K562 (cell line): ENCODE measurements around the gene DGCR2. TPM values are rescaled to one million over a fixed set of nuclear protein-coding genes. Genes with fewer than 3 reads are reported as not detected.

ENCODE experiments used
- ATAC-seq: fragments of 200-7000 bp; cut with Tn5 transposase; 3 replicates; pipeline ENCODE4 v1.9.1; 2020; ENCODE audit warnings: moderate library complexity
- BruUV-seq: library from RNA; stranded (reverse); fragments of 400-500 nt; replicated peaks from 2 replicates; lab custom pipeline; 2021; lab: Mats Ljungman, UMichigan
- CTCF ChIA-PET: fragments of 300-600 bp; formaldehyde crosslinking; extraction: SDS; loops from one replicate; lab custom pipeline; 2021; ENCODE audit warnings: low intra/inter-chr PET ratio; lab: Yijun Ruan, JAX
- POLR2A ChIA-PET: fragments of 300-600, 350-650 bp; sonication (Branson Sonifier 250); formaldehyde crosslinking; extraction: SDS; loops from one replicate; lab custom pipeline; 2021; ENCODE audit warnings: antibody characterized with exemption, inconsistent platforms; lab: Yijun Ruan, JAX
- DNase-seq, 4 experiments: peaks; one replicate each; pipeline versions ENCODE4 v3.0.0 to v3.0.0-alpha.2; 2011 to 2018; ENCODE audit warnings: low spot score in 3 of 4, mixed read lengths in 3 of 4; ENCODE audit errors: extremely low read depth in 1 of 4
- FAIRE-seq: peaks from 2 replicates; lab custom pipeline; 2011; peaks lifted over from hg19 to GRCh38; lab: Jason Lieb, UNC
- H2AFZ ChIP-seq: 2 replicates; pipeline ENCODE4 v1.6.0; 2011; ENCODE audit warnings: low read depth, low read length, control low read depth, inconsistent platforms
- H3K27ac ChIP-seq: fragments of 200-600 bp; 3 replicates; pipeline ENCODE4 v1.8.0; 2011; ENCODE audit warnings: low read depth, mild to moderate bottlenecking, control low read depth, inconsistent platforms, low read length, moderate library complexity, mixed read lengths; ENCODE audit errors: extremely low read depth
- H3K27me3 ChIP-seq, 2 experiments: fragments of 300-600 bp in 1 of 2; 2 replicates in 1 of 2; 3 replicates in 1 of 2; pipeline versions ENCODE4 v1.6.0 to v1.8.0; 2011; ENCODE audit warnings: inconsistent platforms in 2 of 2, low read length in 2 of 2, mild to moderate bottlenecking in 1 of 2, mixed read lengths in 1 of 2, moderate library complexity in 1 of 2; ENCODE audit not compliant: control insufficient read depth in 2 of 2, insufficient read depth in 2 of 2
- H3K36me3 ChIP-seq: fragments of 300-600 bp; 3 replicates; pipeline ENCODE4 v1.8.0; 2011; ENCODE audit warnings: mild to moderate bottlenecking, low read length, inconsistent platforms; ENCODE audit not compliant: control insufficient read depth, insufficient read depth
- H3K4me1 ChIP-seq, 2 experiments: fragments of 200-600 bp in 1 of 2; replicated peaks in 1 of 2; 2 replicates in 1 of 2; 3 replicates in 1 of 2; pipeline versions ENCODE4 v1.5.1 to v1.8.0; 2011; ENCODE audit warnings: inconsistent platforms in 2 of 2, low read length in 2 of 2, mild to moderate bottlenecking in 1 of 2, mixed read lengths in 1 of 2, moderate library complexity in 1 of 2; ENCODE audit not compliant: control insufficient read depth in 2 of 2, insufficient read depth in 2 of 2
- H3K4me2 ChIP-seq: 2 replicates; pipeline ENCODE4 v1.6.1; 2011; ENCODE audit warnings: low read length, control low read depth, inconsistent platforms, mixed read lengths; ENCODE audit not compliant: insufficient read depth
- H3K4me3 ChIP-seq: fragments of 200-600 bp; sonication (generic), shearing (Covaris generic); 2 replicates; pipeline ENCODE4 v1.5.1; 2016; ENCODE audit warnings: control low read depth, inconsistent platforms
- H3K79me2 ChIP-seq: fragments of 200-600 bp; 3 replicates; pipeline ENCODE4 v1.8.0; 2011; ENCODE audit warnings: low read length, inconsistent platforms; ENCODE audit not compliant: control insufficient read depth, insufficient read depth
- H3K9ac ChIP-seq, 2 experiments: 2 replicates each; pipeline versions ENCODE4 v1.6.0 to v1.6.1; 2011; ENCODE audit warnings: low read depth in 2 of 2, low read length in 2 of 2, control low read depth in 1 of 2, inconsistent platforms in 1 of 2, mild to moderate bottlenecking in 1 of 2, mixed read lengths in 1 of 2; ENCODE audit not compliant: insufficient read depth in 1 of 2
- H3K9me1 ChIP-seq: one replicate; pipeline ENCODE4 v1.6.0; 2011; ENCODE audit warnings: inconsistent platforms, mild to moderate bottlenecking, low read length, moderate library complexity; ENCODE audit not compliant: control insufficient read depth, insufficient read depth
- H3K9me3 ChIP-seq: replicated peaks from 2 replicates; pipeline ENCODE4 v1.5.1; 2011; ENCODE audit warnings: low read depth, low read length, inconsistent platforms; ENCODE audit not compliant: control insufficient read depth, insufficient read depth
- H4K20me1 ChIP-seq: replicated peaks from 2 replicates; pipeline ENCODE4 v1.6.1; 2011; ENCODE audit warnings: low read length, inconsistent platforms, mixed read lengths; ENCODE audit not compliant: control insufficient read depth, insufficient read depth
- CHD1 ChIP-seq: fragments of 200-600 bp; sonication (generic); IDR thresholded peaks from one replicate; pipeline ENCODE4 v1.6.1; 2012; ENCODE audit warnings: mild to moderate bottlenecking, moderate library complexity, low read length, inconsistent platforms
- JUN ChIP-seq, 2 experiments: sonication (generic) in 1 of 2; formaldehyde crosslinking in 1 of 2; IDR thresholded peaks; 2 replicates each; pipeline versions ENCODE4 v1.6.1 to v1.8.0; 2012 to 2022; ENCODE audit warnings: borderline replicate concordance in 2 of 2, mild to moderate bottlenecking in 2 of 2, improper control_type of control experiment in 1 of 2, low read depth in 1 of 2, low read length in 1 of 2, missing genetic modification reagents in 1 of 2
- KLF1 ChIP-seq: fragments of 450-650 bp; IDR thresholded peaks from 2 replicates; pipeline ENCODE4 v1.6.1; 2016; ENCODE audit warnings: missing genetic modification characterization, missing compliant biosample characterization
- NR0B1 ChIP-seq: fragments of 450-650 bp; IDR thresholded peaks from one replicate; pipeline ENCODE4 v1.6.1; 2018; ENCODE audit warnings: mild to moderate bottlenecking, moderate library complexity; ENCODE audit not compliant: partially characterized antibody
- PHF8 ChIP-seq: fragments of 200-600 bp; sonication (generic); IDR thresholded peaks from 2 replicates; pipeline ENCODE4 v1.6.1; 2012; ENCODE audit warnings: mixed run types, mild to moderate bottlenecking, inconsistent platforms, low read length, moderate library complexity, borderline replicate concordance
- PTTG1 ChIP-seq: fragments of 450-650 bp; IDR thresholded peaks from 2 replicates; pipeline ENCODE4 v1.6.1; 2016; ENCODE audit warnings: low read depth, mild to moderate bottlenecking, missing genetic modification characterization, missing compliant biosample characterization
- SMAD1 ChIP-seq: fragments of 150-350 bp; IDR thresholded peaks from 2 replicates; pipeline ENCODE4 v1.6.1; 2014; ENCODE audit warnings: low read length, low read depth; ENCODE audit not compliant: partially characterized antibody
- SP2 ChIP-seq: IDR thresholded peaks from 2 replicates; pipeline ENCODE4 v1.6.1; 2011; ENCODE audit warnings: mild to moderate bottlenecking, low read depth, low read length, moderate library complexity; ENCODE audit not compliant: poor library complexity, severe bottlenecking; ENCODE audit errors: extremely low read depth
- THAP12 ChIP-seq: fragments of 250-450 bp; sonication (Bioruptor Pico); IDR thresholded peaks from 2 replicates; pipeline ENCODE4 v1.9.0; 2021; ENCODE audit warnings: mild to moderate bottlenecking, inconsistent platforms
- ZNF785 ChIP-seq: fragments of 250-450 bp; sonication (Bioruptor Pico); IDR thresholded peaks from 2 replicates; pipeline ENCODE4 v1.4.0; 2020; ENCODE audit warnings: mild to moderate bottlenecking
- ZNF830 ChIP-seq: fragments of 250-450 bp; sonication (Bioruptor Pico); IDR thresholded peaks from 2 replicates; pipeline ENCODE4 v1.5.0; 2021; ENCODE audit warnings: mild to moderate bottlenecking
- WGBS: fragments of 100-300 bp; shearing (Covaris generic); methylation state at CpG from one replicate; pipeline ENCODE4 v1.1.6; 2016; ENCODE audit warnings: low coverage, mixed read lengths; ENCODE audit not compliant: insufficient coverage; ENCODE audit errors: missing lambda C conversion rate; 5-methylcytosine and 5-hydroxymethylcytosine counted together
- in situ Hi-C: fragments of 300-500 bp; cut with MboI; formaldehyde crosslinking; loops from 4 replicates; pipeline ENCODE4 v1.15.0; 2018; ENCODE audit warnings: inconsistent platforms, mixed read lengths
- intact Hi-C: fragments of 100-400 bp; cut with micrococcal nuclease; formaldehyde crosslinking; loops from 2 replicates; pipeline ENCODE4 v1.14.2; 2022
- polyA plus RNA-seq, 8 experiments: library from polyadenylated mRNA; depleted of rRNA in 4 of 8; stranded (reverse) in 5 of 8; unstranded in 3 of 8; fragments of >200 nt; fragmentation: Nextera tagmentation in 2 of 8; fragmentation: Illumina TruSeq in 1 of 8; extraction: Ambion mirVana in 2 of 8; extraction: Trizol in 1 of 8; gene quantifications; 2 replicates each; pipeline versions ENCODE4 v1.2.1 to v1.2.3, GENCODE V29; 2011 to 2014; ENCODE audit warnings: inconsistent platforms in 1 of 8, missing spikeins in 1 of 8
- total RNA-seq, 7 experiments: library from RNA; depleted of rRNA in 6 of 7; stranded (reverse); fragments of >200 nt in 6 of 7; fragmentation: Illumina TruSeq in 2 of 7; extraction: Trizol in 2 of 7; gene quantifications; 2 replicates each; pipeline versions ENCODE4 v1.2.1 to v1.2.3, GENCODE V29; 2011 to 2021; ENCODE audit warnings: low replicate concordance in 1 of 7

DGCR2 gene
- total and polyA plus RNA-seq, 9 of the 15 experiments (the other 6 are each of a cell fraction or from before 2014, with no cell fraction given), result 0.69 to 101 (median 56.4) TPM

- TF ChIP-seq PTTG1 (tag) (no peak), SMAD1 (peak; percentile 72), ZNF830 (CRISPR knock-in tag) (no peak), JUN (IDR thresholded peaks at IDR 0.05; ENCODE audit: borderline replicate concordance, low read depth, low read length) (no peak), JUN (CRISPR knock-in tag; IDR thresholded peaks at IDR 0.05; ENCODE audit: borderline replicate concordance) (no peak), SP2 (peak; percentile 9), THAP12 (CRISPR knock-in tag) (peak; percentile 52; the same call in 1 of the 2 replicates), CHD1 (peak; percentile 57)
These were observed 3.8 kb downstream of the DGCR2 start (continued) for GRCh38 chr22:19118329-19118880.

- in situ Hi-C loops, result no loop called here
- no TSS peak for BruUV-seq
- H3K36me3 ChIP-seq, result peaks cover 65% of the 10 kb centered on the region
- peaks cover 41% of the 10 kb centered on the region for H3K9me1 ChIP-seq
- H3K9ac ChIP-seq, result no peak overlapping the region
- no peak overlapping the region for H3K27ac ChIP-seq
- peaks cover 35 to 46% of the 10 kb centered on the region in 2 experiments for H3K4me1 ChIP-seq
- no peak for TF ChIP-seq NR0B1
- TF ChIP-seq ZNF785 (CRISPR knock-in tag), result 0 out of 2 replicates have a peak, but pooled peaks have one; percentile 50
- 0 out of 2 replicates have a peak, but pooled peaks have one; percentile 22 for TF ChIP-seq KLF1
- TF ChIP-seq PHF8, result peak; percentile 24; the same call in 1 of the 2 replicates
- ATAC-seq (no peak), FAIRE-seq (no peak), DNase-seq (no peak)
- no peak overlapping the region for H3K4me2 ChIP-seq
- H3K79me2 ChIP-seq, result peaks cover 98% of the 10 kb centered on the region
- intact Hi-C loops, result loop anchor here (10.0 kb wide), 1 partner anchor 178 kb away; the partner anchor contains the start of gene CLTCL1
- H4K20me1 ChIP-seq, result peaks cover 70% of the 10 kb centered on the region
- no peak overlapping the region for H2AFZ ChIP-seq
- no peaks in the 10 kb centered on the region for H3K27me3 ChIP-seq
- no peak overlapping the region for H3K4me3 ChIP-seq
- ChIA-PET POLR2A (interaction anchor here (0.6 to 9.0 kb wide), 6 partner anchors 10 to 71 kb away, joined by 3 to 67 read pairs (median 6); no protein-coding TSS in a partner anchor), CTCF (no interaction called here)
- H3K9me3 ChIP-seq, result no peaks in the 10 kb centered on the region
- 81% methylated on average over 9 of the region's 9 CpGs for WGBS
These were observed 5.1 kb downstream of the DGCR2 start for GRCh38 chr22:19117111-19117512.
